Gastrocnemius medialis (tissue), 4 donors: ENCODE data around the gene PIK3R1.

Experiments used
- POLR2A ChIP-seq, 2 donors: fragments of 450-650 bp; IDR thresholded peaks; one replicate each; pipeline ENCODE4 v1.6.1; 2017; ENCODE audit warnings: antibody characterized with exemption in 2 of 2, mild to moderate bottlenecking in 2 of 2, moderate library complexity in 2 of 2
- TF ChIP-seq, protein P1 (sequence below), 5 experiments: fragments of 450-650 bp in 3 of 5; fragments of 200-600 bp in 2 of 5; sonication (generic) in 2 of 5; IDR thresholded peaks in 4 of 5; conservative IDR thresholded peaks in 1 of 5; 1 replicate in 4 of 5; 2 replicates in 1 of 5; pipeline ENCODE4 v1.5.1; 2016 to 2019; ENCODE audit warnings: antibody characterized with exemption in 5 of 5, mild to moderate bottlenecking in 3 of 5, moderate library complexity in 3 of 5

GRCh38 chr5:68259700-68260099, 44.1 kb downstream of the PIK3R1 start:
- TF ChIP-seq, protein P1, sequence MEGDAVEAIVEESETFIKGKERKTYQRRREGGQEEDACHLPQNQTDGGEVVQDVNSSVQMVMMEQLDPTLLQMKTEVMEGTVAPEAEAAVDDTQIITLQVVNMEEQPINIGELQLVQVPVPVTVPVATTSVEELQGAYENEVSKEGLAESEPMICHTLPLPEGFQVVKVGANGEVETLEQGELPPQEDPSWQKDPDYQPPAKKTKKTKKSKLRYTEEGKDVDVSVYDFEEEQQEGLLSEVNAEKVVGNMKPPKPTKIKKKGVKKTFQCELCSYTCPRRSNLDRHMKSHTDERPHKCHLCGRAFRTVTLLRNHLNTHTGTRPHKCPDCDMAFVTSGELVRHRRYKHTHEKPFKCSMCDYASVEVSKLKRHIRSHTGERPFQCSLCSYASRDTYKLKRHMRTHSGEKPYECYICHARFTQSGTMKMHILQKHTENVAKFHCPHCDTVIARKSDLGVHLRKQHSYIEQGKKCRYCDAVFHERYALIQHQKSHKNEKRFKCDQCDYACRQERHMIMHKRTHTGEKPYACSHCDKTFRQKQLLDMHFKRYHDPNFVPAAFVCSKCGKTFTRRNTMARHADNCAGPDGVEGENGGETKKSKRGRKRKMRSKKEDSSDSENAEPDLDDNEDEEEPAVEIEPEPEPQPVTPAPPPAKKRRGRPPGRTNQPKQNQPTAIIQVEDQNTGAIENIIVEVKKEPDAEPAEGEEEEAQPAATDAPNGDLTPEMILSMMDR (IDR thresholded peaks at IDR 0.05 in 4 of 5, conservative IDR thresholded peaks at IDR 0.05 in 1 of 5): no peak
- no peak for TF ChIP-seq POLR2A (IDR thresholded peaks at IDR 0.05)
